Upper lobe of right lung (tissue), 1 donor: ENCODE data around the gene DCTN5. TPM values are rescaled to one million over a fixed set of nuclear protein-coding genes. Genes with fewer than 3 reads are reported as not detected.

Experiments
- ATAC-seq: fragments of 200-7000 bp; cut with Tn5 transposase; one replicate; pipeline ENCODE4 v1.9.1; 2020; ENCODE audit warnings: mild to moderate bottlenecking, moderate library complexity
- DNase-seq: peaks from one replicate; pipeline ENCODE4 v3.0.0-alpha.2; 2020
- H3K27ac ChIP-seq: fragments of 200-600 bp; one replicate; pipeline ENCODE4 v1.8.0; 2022
- H3K27me3 ChIP-seq: fragments of 200-600 bp; one replicate; pipeline ENCODE4 v1.8.0; 2022; ENCODE audit warnings: mild to moderate bottlenecking
- H3K36me3 ChIP-seq: fragments of 200-600 bp; one replicate; pipeline ENCODE4 v1.8.0; 2022
- H3K4me1 ChIP-seq: fragments of 200-600 bp; one replicate; pipeline ENCODE4 v1.8.0; 2022
- H3K4me3 ChIP-seq: fragments of 200-600 bp; one replicate; pipeline ENCODE4 v1.8.0; 2022; ENCODE audit warnings: mild to moderate bottlenecking
- H3K9me3 ChIP-seq: fragments of 200-600 bp; one replicate; pipeline ENCODE4 v1.8.0; 2022
- CTCF ChIP-seq: fragments of 200-600 bp; IDR thresholded peaks from one replicate; pipeline ENCODE4 v1.8.0; 2022; ENCODE audit warnings: antibody characterized with exemption
- intact Hi-C: fragments of 100-400 bp; cut with DNase I; formaldehyde crosslinking; loops from one replicate; pipeline ENCODE4 v1.11.0; 2022
- total RNA-seq: library from RNA; stranded (reverse); fragmentation: NEBNext Ultra II Directional; extraction: Animal tissue kit (Norgen Biotek cat#: 25700); gene quantifications from one replicate; pipeline ENCODE4 v1.2.1, GENCODE V29; 2021
- donor health status: DM: no; HTN: yes; CAD: no; lungs with severe emphysema.

DCTN5 gene
- total RNA-seq, 1 donor from 2014 or later, result 48.7 TPM

DNA sequence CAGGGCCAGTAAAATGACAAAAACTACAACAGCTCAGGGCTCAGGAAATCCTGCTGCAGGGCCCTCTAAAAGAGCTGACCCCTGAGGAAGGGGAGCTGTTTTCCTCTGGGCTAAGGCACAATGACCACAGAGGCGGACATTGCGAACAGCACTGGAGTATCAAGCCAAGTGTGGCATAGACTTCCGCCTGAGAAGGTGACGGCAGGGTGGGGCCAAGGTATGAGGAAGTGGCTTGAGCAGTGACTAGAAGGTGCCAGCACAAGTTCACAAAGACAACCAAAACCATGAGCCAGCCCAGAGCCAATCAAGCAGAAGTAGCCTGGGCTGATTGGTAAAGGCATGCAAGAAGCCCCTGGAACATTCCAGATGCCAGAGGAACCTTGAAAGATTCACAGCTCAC, 57.8 kb downstream of the DCTN5 start:
- peaks cover 6% of the 10 kb centered on the region for H3K27me3 ChIP-seq
- H3K9me3 ChIP-seq, result no peaks in the 10 kb centered on the region
- no peaks in the 10 kb centered on the region for H3K36me3 ChIP-seq
- ATAC-seq, result peak; percentile 70
- H3K4me3 ChIP-seq, result no peak overlapping the region
- DNase-seq, result no peak
- no peak for TF ChIP-seq CTCF
- intact Hi-C loops, result no loop called here
- no peaks in the 10 kb centered on the region for H3K4me1 ChIP-seq
- H3K27ac ChIP-seq, result no peak overlapping the region

GRCh38 chr16:23700093-23700492, 58.8 kb downstream of the DCTN5 start:
- TF ChIP-seq CTCF, result no peak
- peaks cover 6% of the 10 kb centered on the region for H3K27me3 ChIP-seq
- no peak for DNase-seq
- intact Hi-C loops, result no loop called here
- no peak overlapping the region for H3K27ac ChIP-seq
- no peak for ATAC-seq
- no peaks in the 10 kb centered on the region for H3K9me3 ChIP-seq
- H3K4me3 ChIP-seq, result no peak overlapping the region
- no peaks in the 10 kb centered on the region for H3K4me1 ChIP-seq
- H3K36me3 ChIP-seq, result no peaks in the 10 kb centered on the region

DNA sequence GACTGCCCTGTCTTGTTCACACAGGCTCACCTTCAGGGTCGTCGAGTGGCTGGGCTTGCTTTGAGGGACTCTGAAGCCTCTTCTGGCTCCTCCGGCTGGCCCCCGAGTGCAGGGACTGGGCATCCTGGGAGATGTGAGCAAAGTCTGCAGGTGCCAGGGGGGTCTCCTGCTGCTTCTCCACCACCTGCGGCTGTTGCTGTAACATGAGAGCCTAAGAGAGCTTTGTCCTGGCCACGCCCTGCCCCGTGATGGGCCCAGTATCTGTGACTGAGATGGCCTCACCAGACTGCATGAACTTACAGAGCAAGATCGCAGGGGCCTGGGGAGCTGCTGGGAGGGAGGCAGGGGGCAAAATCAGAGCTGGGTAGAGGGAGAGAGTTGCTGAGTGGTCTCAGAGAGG, 59.2 kb downstream of the DCTN5 start:
- intact Hi-C loops, result no loop called here
- H3K27me3 ChIP-seq, result peaks cover 6% of the 10 kb centered on the region
- no peaks in the 10 kb centered on the region for H3K4me1 ChIP-seq
- ATAC-seq, result no peak
- no peak for DNase-seq
- no peaks in the 10 kb centered on the region for H3K9me3 ChIP-seq
- H3K27ac ChIP-seq, result no peak overlapping the region
- no peak for TF ChIP-seq CTCF
- H3K4me3 ChIP-seq, result no peak overlapping the region
- H3K36me3 ChIP-seq, result no peaks in the 10 kb centered on the region

GRCh38 chr16:23701045-23701444, 59.8 kb downstream of the DCTN5 start:
- H3K36me3 ChIP-seq, result no peaks in the 10 kb centered on the region
- no peak for TF ChIP-seq CTCF
- intact Hi-C loops, result no loop called here
- DNase-seq (no peak), ATAC-seq (no peak)
- no peak overlapping the region for H3K27ac ChIP-seq
- no peaks in the 10 kb centered on the region for H3K4me1 ChIP-seq
- H3K27me3 ChIP-seq, result peaks cover under 1% of the 10 kb centered on the region
- no peak overlapping the region for H3K4me3 ChIP-seq
- no peaks in the 10 kb centered on the region for H3K9me3 ChIP-seq

DNA sequence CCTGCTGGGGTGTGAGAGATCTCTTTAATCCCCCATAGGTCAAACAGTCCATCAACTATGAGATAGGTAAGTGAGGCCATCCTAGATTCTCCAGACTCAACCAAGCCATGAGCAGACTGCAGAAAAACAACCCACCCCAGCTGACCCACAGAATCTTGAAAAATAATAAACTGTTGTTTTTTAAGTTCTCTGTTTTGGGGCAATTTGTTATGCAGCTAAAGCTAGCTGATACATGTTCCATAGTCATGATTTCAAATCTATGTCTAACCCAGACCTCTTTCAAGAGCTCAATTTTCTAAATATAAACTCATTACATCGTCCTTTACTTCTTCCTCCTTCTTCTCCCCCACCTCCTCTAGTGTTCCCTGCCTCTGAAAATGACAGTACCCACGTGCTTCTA, 61.7 kb downstream of the DCTN5 start:
- Histone ChIP-seq H3K36me3 (no peaks in the 10 kb centered on the region), H3K4me1 (no peaks in the 10 kb centered on the region), H3K9me3 (no peaks in the 10 kb centered on the region), H3K27ac (no peak overlapping the region), H3K27me3 (no peaks in the 10 kb centered on the region), H3K4me3 (no peak overlapping the region)
- DNase-seq, result no peak
- no peak for TF ChIP-seq CTCF
- ATAC-seq, result no peak
- intact Hi-C loops, result no loop called here

DNA sequence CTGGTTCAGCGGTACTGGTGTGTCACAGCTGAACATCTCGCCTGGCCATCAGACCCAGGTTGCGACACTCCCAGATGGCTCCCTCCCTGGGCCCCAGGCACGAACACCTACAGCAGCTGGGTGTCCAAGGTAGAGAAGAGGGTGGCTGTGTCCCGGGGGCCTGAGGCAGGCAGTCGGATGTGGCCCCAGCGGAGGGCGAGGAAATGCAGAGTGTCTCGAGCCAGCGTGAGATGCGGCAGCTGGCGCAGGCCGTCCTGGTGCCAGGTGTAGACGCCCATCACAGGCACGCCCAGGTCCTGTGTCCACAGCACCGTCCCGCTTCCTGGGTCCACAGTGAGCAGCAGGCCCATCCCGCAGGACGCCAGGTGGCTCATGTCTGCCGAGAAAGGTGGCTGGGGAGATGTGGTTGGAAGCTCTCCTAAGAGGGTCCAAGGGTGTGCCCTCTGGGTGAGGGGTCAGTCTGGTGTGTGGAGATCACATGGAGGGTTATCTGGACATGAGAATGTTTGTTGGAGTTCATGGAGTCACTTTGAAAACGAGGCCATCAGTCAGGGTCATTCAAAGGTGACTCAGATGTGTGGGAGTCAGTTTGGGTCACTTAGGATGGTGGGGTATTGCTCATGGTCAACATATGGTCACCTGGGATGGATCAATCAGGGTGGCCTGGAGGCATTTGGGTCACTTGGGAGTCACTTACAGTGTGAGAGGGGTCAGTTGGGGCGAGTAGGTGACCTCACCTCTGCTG, 63.7 kb downstream of the DCTN5 start:
- ATAC-seq (no peak), DNase-seq (no peak)
- H3K27me3 ChIP-seq, result no peaks in the 10 kb centered on the region
- H3K9me3 ChIP-seq, result no peaks in the 10 kb centered on the region
- TF ChIP-seq CTCF, result no peak
- H3K4me3 ChIP-seq, result no peak overlapping the region
- no peaks in the 10 kb centered on the region for H3K4me1 ChIP-seq
- intact Hi-C loops, result no loop called here
- no peak overlapping the region for H3K27ac ChIP-seq
- no peaks in the 10 kb centered on the region for H3K36me3 ChIP-seq
